Vagina (tissue), 2 donors: ENCODE results near the gene RAG1.

Experiments
- CTCF ChIP-seq, 3 experiments: fragments of 450-650 bp in 2 of 3; fragments of 200-600 bp in 1 of 3; sonication (generic) in 1 of 3; IDR thresholded peaks; one replicate each; pipeline ENCODE4 v1.5.1; 2017 to 2019; ENCODE audit warnings: antibody characterized with exemption in 3 of 3, mild to moderate bottlenecking in 2 of 3, moderate library complexity in 2 of 3
- POLR2AphosphoS5 ChIP-seq, 2 donors: sonication (generic); formaldehyde crosslinking; IDR thresholded peaks; one replicate each; pipeline ENCODE4 v1.9.0; 2017; ENCODE audit warnings: antibody characterized with exemption in 2 of 2, mild to moderate bottlenecking in 2 of 2, low read depth in 1 of 2; ENCODE audit not compliant: insufficient read depth in 1 of 2

GRCh38 chr11:36569095-36569494, 1.3 kb downstream of the RAG1 start:
- TF ChIP-seq CTCF (IDR thresholded peaks at IDR 0.05) (no peak), POLR2AphosphoS5 (IDR thresholded peaks at IDR 0.05; ENCODE audit: insufficient read depth in 1 of 2, low read depth in 1 of 2) (no peak)
